Spleen (tissue), 11 donors: ENCODE results near the gene GRAMD2A. TPM values are rescaled to one million over a fixed set of nuclear protein-coding genes. Genes with fewer than 3 reads are reported as not detected.
A peak's percentile ranks its signal among the peaks of the same experiment; 100 is the strongest.

ENCODE experiments used
- DNase-seq: peaks from one replicate; pipeline ENCODE4 v3.0.0-alpha.2; 2020
- H3K27ac ChIP-seq, 8 donors: fragments of 200-600 bp; sonication (generic) in 7 of 8; 1 replicate in 4 of 8; 2 replicates in 4 of 8; pipeline versions ENCODE4 v1.5.0 to v1.8.0; 2016 to 2021; ENCODE audit warnings: inconsistent platforms in 4 of 8, mild to moderate bottlenecking in 4 of 8, moderate library complexity in 1 of 8
- H3K27me3 ChIP-seq, 7 donors: fragments of 200-600 bp; sonication (generic) in 6 of 7; replicated peaks in 1 of 7; 1 replicate in 4 of 7; 2 replicates in 3 of 7; pipeline versions ENCODE4 v1.5.0 to v1.8.0; 2016 to 2021; ENCODE audit warnings: inconsistent platforms in 3 of 7, mild to moderate bottlenecking in 1 of 7
- H3K36me3 ChIP-seq, 6 donors: fragments of 200-600 bp; sonication (generic) in 5 of 6; 1 replicate in 4 of 6; 2 replicates in 2 of 6; pipeline versions ENCODE4 v1.5.0 to v1.8.0; 2016 to 2021; ENCODE audit warnings: inconsistent platforms in 2 of 6
- H3K4me1 ChIP-seq, 6 donors: fragments of 200-600 bp; sonication (generic) in 5 of 6; 1 replicate in 3 of 6; 2 replicates in 3 of 6; pipeline versions ENCODE4 v1.5.0 to v1.8.0; 2016 to 2021; ENCODE audit warnings: inconsistent platforms in 3 of 6
- H3K4me3 ChIP-seq, 8 donors: fragments of 200-600 bp; sonication (generic) in 7 of 8; 1 replicate in 4 of 8; 2 replicates in 4 of 8; pipeline versions ENCODE4 v1.5.0 to v1.8.0; 2016 to 2021; ENCODE audit warnings: inconsistent platforms in 4 of 8, mild to moderate bottlenecking in 4 of 8, moderate library complexity in 2 of 8
- H3K9me3 ChIP-seq, 8 donors: fragments of 200-600 bp; sonication (generic) in 7 of 8; 1 replicate in 4 of 8; 2 replicates in 4 of 8; pipeline versions ENCODE4 v1.5.0 to v1.8.0; 2016 to 2021; ENCODE audit warnings: inconsistent platforms in 4 of 8
- CTCF ChIP-seq, 11 experiments: fragments of 200-600 bp in 7 of 11; fragments of 450-650 bp in 4 of 11; sonication (generic) in 4 of 11; IDR thresholded peaks in 8 of 11; conservative IDR thresholded peaks in 3 of 11; 1 replicate in 7 of 11; 2 replicates in 4 of 11; pipeline versions ENCODE4 v1.4.0 to v1.8.0; 2016 to 2021; ENCODE audit warnings: antibody characterized with exemption in 11 of 11, inconsistent platforms in 4 of 11, mild to moderate bottlenecking in 1 of 11
- POLR2A ChIP-seq, 3 donors: fragments of 450-650 bp; IDR thresholded peaks; one replicate each; pipeline ENCODE4 v1.5.1; 2017; ENCODE audit warnings: antibody characterized with exemption in 3 of 3, mild to moderate bottlenecking in 1 of 3
- POLR2AphosphoS5 ChIP-seq, 3 donors: sonication (generic); formaldehyde crosslinking; IDR thresholded peaks; one replicate each; pipeline ENCODE4 v1.5.1; 2017; ENCODE audit warnings: antibody characterized with exemption in 3 of 3
- WGBS, 5 donors: extraction: QIAGEN DNeasy Blood & Tissue Kit in 3 of 5; methylation state at CpG; one replicate each; pipeline versions ENCODE4 v1.1.5 to v1.1.7; 2013 to 2018; 5-methylcytosine and 5-hydroxymethylcytosine counted together
- intact Hi-C: fragments of 100-400 bp; cut with DNase I; formaldehyde crosslinking; loops from one replicate; pipeline ENCODE4 v1.15.0; 2023; ENCODE audit warnings: low total_unique reads
- polyA plus RNA-seq, 3 donors: library from polyadenylated mRNA; stranded (reverse); fragments of 200-250 nt; gene quantifications; one replicate each; pipeline ENCODE4 v1.2.1, GENCODE V29; 2013
- total RNA-seq, 7 donors: library from RNA; depleted of rRNA in 3 of 7; stranded (reverse); fragments of >200 nt in 3 of 7; fragmentation: NEBNext Ultra II Directional in 4 of 7; extraction: Animal tissue kit (Norgen Biotek cat#: 25700) in 4 of 7; gene quantifications; one replicate each; pipeline versions ENCODE4 v1.1.0 to v1.2.1, GENCODE V29; 2016 to 2021
- donor health status: healthy with polysubstance abuse.
- donor health status: DM: no; HTN: no; CAD: no; lungs with moderate emphysema.
- donor health status: DM: no; HTN: no; CAD: no.
- donor health status: Bipolar disorder and iron deficiency.
- donor health status: healthy.
- donor health status: DM: no; HTN: no; CAD: no.
- donor health status: DM: yes; HTN: yes; CAD: no.

The GRAMD2A gene
- total and polyA plus RNA-seq, 10 donors = 0.03 to 0.34 (median 0.09) TPM; not detected in 6

GRCh38 chr15:72141171-72142084 lies 56.2 kb downstream of the GRAMD2A start:
- intact Hi-C loops = no loop called here
- DNase-seq = no peak
- Histone ChIP-seq H3K9me3 (no peaks in the 10 kb centered on the region), H3K27me3 (no peaks in the 10 kb centered on the region), H3K4me3 (no peak overlapping the region), H3K4me1 (peaks cover 0 to 17% (median 0%) of the 10 kb centered on the region in 6 donors), H3K36me3 (no peaks in the 10 kb centered on the region), H3K27ac (peak overlapping the region in 6 of 8 donors; percentile 1 to 49 (median 26))
- no peak for TF ChIP-seq POLR2AphosphoS5 (IDR thresholded peaks at IDR 0.05)
- TF ChIP-seq POLR2A (IDR thresholded peaks at IDR 0.05) = no peak
- TF ChIP-seq CTCF (IDR thresholded peaks at IDR 0.05 in 8 of 11, conservative IDR thresholded peaks at IDR 0.05 in 3 of 11) = no peak
- WGBS, 5 donors = 44 to 53% (median 48%) methylated on average over 4 of the region's 4 CpGs

DNA sequence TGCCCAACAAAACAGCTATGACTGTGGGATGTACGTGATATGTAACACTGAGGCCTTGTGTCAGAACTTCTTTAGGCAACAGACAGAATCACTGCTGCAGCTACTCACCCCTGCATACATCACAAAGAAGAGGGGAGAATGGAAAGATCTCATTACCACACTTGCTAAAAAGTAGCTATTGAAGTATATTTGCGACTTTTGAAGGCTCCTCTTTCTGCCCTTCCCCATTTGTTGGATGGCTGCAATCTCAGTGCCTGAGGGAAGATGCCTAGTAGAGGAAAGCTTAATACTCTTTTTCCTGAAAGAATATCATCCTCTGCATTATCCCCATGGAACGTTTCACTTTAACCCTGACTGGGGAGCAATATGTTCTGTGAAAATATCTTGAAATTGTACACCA lies 57.5 kb downstream of the GRAMD2A start:
- TF ChIP-seq CTCF (IDR thresholded peaks at IDR 0.05 in 8 of 11, conservative IDR thresholded peaks at IDR 0.05 in 3 of 11) (no peak), POLR2AphosphoS5 (IDR thresholded peaks at IDR 0.05) (no peak), POLR2A (IDR thresholded peaks at IDR 0.05) (no peak)
- H3K4me1 ChIP-seq = peaks cover 0 to 17% (median 0%) of the 10 kb centered on the region in 6 donors
- H3K27me3 ChIP-seq = no peaks in the 10 kb centered on the region
- DNase-seq = no peak
- WGBS, 5 donors = 91 to 95% (median 92%) methylated on average over 3 of the region's 3 CpGs
- H3K36me3 ChIP-seq = no peaks in the 10 kb centered on the region
- H3K9me3 ChIP-seq = no peaks in the 10 kb centered on the region
- H3K27ac ChIP-seq = no peak overlapping the region
- intact Hi-C loops = no loop called here
- H3K4me3 ChIP-seq = no peak overlapping the region

DNA sequence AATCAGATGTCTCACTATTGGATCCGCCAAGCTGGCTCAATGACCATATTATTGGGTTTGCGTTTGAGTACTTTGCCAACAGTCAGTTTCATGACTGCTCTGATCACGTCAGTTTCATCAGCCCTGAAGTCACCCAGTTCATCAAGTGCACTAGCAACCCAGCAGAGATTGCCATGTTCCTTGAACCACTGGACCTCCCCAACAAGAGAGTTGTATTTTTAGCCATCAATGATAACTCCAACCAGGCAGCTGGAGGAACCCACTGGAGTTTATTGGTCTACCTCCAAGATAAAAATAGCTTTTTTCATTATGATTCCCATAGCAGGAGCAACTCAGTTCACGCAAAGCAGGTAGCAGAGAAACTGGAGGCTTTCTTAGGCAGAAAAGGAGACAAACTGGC lies 57.9 kb downstream of the GRAMD2A start:
- no peak overlapping the region for H3K4me3 ChIP-seq
- H3K27ac ChIP-seq = no peak overlapping the region
- H3K9me3 ChIP-seq = no peaks in the 10 kb centered on the region
- peaks cover 0 to 17% (median 0%) of the 10 kb centered on the region in 6 donors for H3K4me1 ChIP-seq
- intact Hi-C loops = no loop called here
- no peak for DNase-seq
- TF ChIP-seq POLR2AphosphoS5 (IDR thresholded peaks at IDR 0.05) = no peak
- no peak for TF ChIP-seq CTCF (IDR thresholded peaks at IDR 0.05 in 8 of 11, conservative IDR thresholded peaks at IDR 0.05 in 3 of 11)
- no peak for TF ChIP-seq POLR2A (IDR thresholded peaks at IDR 0.05)
- no peaks in the 10 kb centered on the region for H3K27me3 ChIP-seq
- no peaks in the 10 kb centered on the region for H3K36me3 ChIP-seq
- 87 to 97% (median 96%) methylated on average over 4 of the region's 4 CpGs for WGBS, 5 donors
